HepG2 (cell line): Measurements from ENCODE around the gene AK4. TPM values are rescaled to one million over a fixed set of nuclear protein-coding genes. Genes with fewer than 3 reads are reported as not detected.

Experiments
- ARNTL ChIP-seq: sonication (generic); formaldehyde crosslinking; IDR thresholded peaks from 2 replicates; pipeline ENCODE4 v1.4.0; 2020; ENCODE audit warnings: mild to moderate bottlenecking, missing genetic modification reagents
- CREM ChIP-seq, 2 experiments: sonication (generic) in 1 of 2; formaldehyde crosslinking in 1 of 2; IDR thresholded peaks; 2 replicates each; pipeline versions ENCODE4 v1.4.0 to v1.6.1; 2016 to 2020; ENCODE audit warnings: antibody characterized with exemption in 1 of 2, mild to moderate bottlenecking in 1 of 2, missing genetic modification reagents in 1 of 2
- GATAD2A ChIP-seq: IDR thresholded peaks from 2 replicates; pipeline ENCODE4 v1.6.1; 2016
- HNF4G ChIP-seq, 2 experiments: sonication (generic) in 1 of 2; formaldehyde crosslinking in 1 of 2; IDR thresholded peaks; 2 replicates each; pipeline versions ENCODE4 v1.4.0 to v1.6.1; 2011 to 2020; ENCODE audit warnings: borderline replicate concordance in 2 of 2, low read depth in 2 of 2, mild to moderate bottlenecking in 2 of 2, low read length in 1 of 2, missing genetic modification reagents in 1 of 2, moderate library complexity in 1 of 2
- KAT8 ChIP-seq: IDR thresholded peaks from 2 replicates; pipeline ENCODE4 v1.6.1; 2016; ENCODE audit warnings: missing genetic modification reagents, missing compliant biosample characterization
- ONECUT2 ChIP-seq: sonication (generic); formaldehyde crosslinking; IDR thresholded peaks from 2 replicates; pipeline ENCODE4 v1.4.0; 2020; ENCODE audit warnings: missing genetic modification reagents
- PPARG ChIP-seq: conservative IDR thresholded peaks from 2 replicates; pipeline ENCODE4 v1.6.1; 2016; ENCODE audit warnings: missing biosample characterization, missing genetic modification reagents
- RARA ChIP-seq: IDR thresholded peaks from 2 replicates; pipeline ENCODE4 v1.6.1; 2016; ENCODE audit warnings: missing genetic modification reagents, missing compliant biosample characterization
- STAG1 ChIP-seq: sonication (generic); formaldehyde crosslinking; IDR thresholded peaks from 2 replicates; pipeline ENCODE4 v1.4.0; 2020; ENCODE audit warnings: missing genetic modification reagents
- ZNF101 ChIP-seq: sonication (generic); formaldehyde crosslinking; IDR thresholded peaks from 2 replicates; pipeline ENCODE4 v1.4.0; 2020; ENCODE audit warnings: mild to moderate bottlenecking, low read depth, missing genetic modification reagents, borderline replicate concordance
- ZNF12 ChIP-seq: sonication (generic); formaldehyde crosslinking; IDR thresholded peaks from 2 replicates; pipeline ENCODE4 v1.5.0; 2020; ENCODE audit warnings: missing genetic modification reagents
- ZNF3 ChIP-seq: IDR thresholded peaks from 2 replicates; pipeline ENCODE4 v1.7.0; 2017; ENCODE audit warnings: inconsistent platforms
- ZNF512 ChIP-seq: sonication (generic); formaldehyde crosslinking; IDR thresholded peaks from 2 replicates; pipeline ENCODE4 v1.4.0; 2020; ENCODE audit warnings: mild to moderate bottlenecking, missing genetic modification reagents
- ZNF550 ChIP-seq: sonication (generic); formaldehyde crosslinking; IDR thresholded peaks from 2 replicates; pipeline ENCODE4 v1.4.0; 2020; ENCODE audit warnings: mild to moderate bottlenecking, missing genetic modification reagents, borderline replicate concordance
- ZNF704 ChIP-seq: sonication (generic); formaldehyde crosslinking; IDR thresholded peaks from 2 replicates; pipeline ENCODE4 v1.8.1; 2023; ENCODE audit warnings: mild to moderate bottlenecking, inconsistent platforms, moderate library complexity, missing genetic modification reagents, borderline replicate concordance
- ZNF761 ChIP-seq: sonication (generic); formaldehyde crosslinking; conservative IDR thresholded peaks from 2 replicates; pipeline ENCODE4 v1.4.0; 2020; ENCODE audit warnings: mild to moderate bottlenecking, missing genetic modification reagents
- polyA plus RNA-seq, 8 experiments: library from polyadenylated mRNA; depleted of rRNA in 3 of 8; stranded (reverse) in 7 of 8; unstranded in 1 of 8; fragments of >200 nt; fragmentation: Illumina TruSeq in 4 of 8; extraction: Trizol in 4 of 8; gene quantifications; 2 replicates each; pipeline versions ENCODE4 v1.2.1 to v1.2.3, GENCODE V29; 2011 to 2016; ENCODE audit warnings: low read depth in 4 of 8, missing spikeins in 1 of 8, mixed read lengths in 1 of 8; ENCODE audit not compliant: insufficient read depth in 1 of 8
- total RNA-seq, 5 experiments: library from RNA; depleted of rRNA; stranded (reverse); fragments of >200 nt; fragmentation: Illumina TruSeq; extraction: Trizol; gene quantifications; 2 replicates each; pipeline ENCODE4 v1.2.3, GENCODE V29; 2016; ENCODE audit warnings: low read depth in 1 of 5
- TF ChIP-seq, protein P1 (sequence below): sonication (generic); formaldehyde crosslinking; IDR thresholded peaks from 2 replicates; pipeline ENCODE4 v1.4.0; 2020; ENCODE audit warnings: missing genetic modification reagents, mild to moderate bottlenecking, borderline replicate concordance
- TF ChIP-seq, protein P2 (sequence below): sonication (generic); formaldehyde crosslinking; IDR thresholded peaks from 2 replicates; pipeline ENCODE4 v1.5.0; 2020; ENCODE audit warnings: mild to moderate bottlenecking, missing genetic modification reagents
- TF ChIP-seq, protein P3 (sequence below): sonication (generic); formaldehyde crosslinking; IDR thresholded peaks from 2 replicates; pipeline ENCODE4 v1.8.1; 2023; ENCODE audit warnings: mild to moderate bottlenecking, missing genetic modification reagents

Gene AK4
- total and polyA plus RNA-seq, 2 of the 13 experiments (the other 11 are each of a cell fraction or from before 2014, with no cell fraction given) = 110 to 160 TPM

DNA sequence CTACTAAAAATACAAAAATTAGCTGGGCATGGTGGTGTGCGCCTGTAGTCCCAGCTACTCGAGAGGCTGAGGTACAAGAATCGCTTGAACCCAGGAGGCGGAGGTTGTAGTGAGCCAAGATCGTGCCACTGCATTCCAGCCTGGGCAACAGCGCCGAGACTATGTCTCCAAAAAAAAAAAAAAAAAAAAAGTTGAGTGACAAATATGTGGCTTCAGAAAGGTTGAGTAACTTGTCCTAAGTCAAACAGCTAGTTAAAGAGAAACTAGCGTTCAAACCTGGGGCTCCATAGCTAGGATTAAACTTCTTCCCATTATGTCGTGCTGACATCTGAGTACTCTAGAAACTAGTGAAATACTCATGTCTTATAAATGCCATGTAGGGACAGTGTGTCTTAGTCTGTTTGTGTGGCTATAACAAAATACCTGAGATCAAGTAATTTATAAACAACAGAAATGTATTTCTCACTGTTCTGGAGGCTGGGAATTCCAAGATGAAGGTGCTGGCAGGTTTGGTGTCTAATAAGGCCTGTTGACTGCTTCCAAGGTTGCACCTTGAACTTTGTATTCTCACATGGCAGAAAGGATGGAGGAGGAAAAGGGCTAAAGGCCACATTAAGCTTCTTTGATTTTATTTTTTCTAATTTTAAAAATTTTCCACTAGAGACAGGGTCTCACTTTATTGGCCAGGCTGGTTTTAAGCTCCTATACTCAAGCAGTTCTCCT is 12.0 kb downstream of the AK4 start (continued):
- TF ChIP-seq, protein P1, sequence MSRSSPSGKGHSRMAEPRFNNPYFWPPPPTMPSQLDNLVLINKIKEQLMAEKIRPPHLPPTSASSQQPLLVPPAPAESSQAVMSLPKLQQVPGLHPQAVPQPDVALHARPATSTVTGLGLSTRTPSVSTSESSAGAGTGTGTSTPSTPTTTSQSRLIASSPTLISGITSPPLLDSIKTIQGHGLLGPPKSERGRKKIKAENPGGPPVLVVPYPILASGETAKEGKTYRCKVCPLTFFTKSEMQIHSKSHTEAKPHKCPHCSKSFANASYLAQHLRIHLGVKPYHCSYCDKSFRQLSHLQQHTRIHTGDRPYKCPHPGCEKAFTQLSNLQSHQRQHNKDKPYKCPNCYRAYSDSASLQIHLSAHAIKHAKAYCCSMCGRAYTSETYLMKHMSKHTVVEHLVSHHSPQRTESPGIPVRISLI (CRISPR knock-in tag) = peak; percentile 93
- TF ChIP-seq ZNF550 (CRISPR knock-in tag) = no peak
- TF ChIP-seq, protein P2, sequence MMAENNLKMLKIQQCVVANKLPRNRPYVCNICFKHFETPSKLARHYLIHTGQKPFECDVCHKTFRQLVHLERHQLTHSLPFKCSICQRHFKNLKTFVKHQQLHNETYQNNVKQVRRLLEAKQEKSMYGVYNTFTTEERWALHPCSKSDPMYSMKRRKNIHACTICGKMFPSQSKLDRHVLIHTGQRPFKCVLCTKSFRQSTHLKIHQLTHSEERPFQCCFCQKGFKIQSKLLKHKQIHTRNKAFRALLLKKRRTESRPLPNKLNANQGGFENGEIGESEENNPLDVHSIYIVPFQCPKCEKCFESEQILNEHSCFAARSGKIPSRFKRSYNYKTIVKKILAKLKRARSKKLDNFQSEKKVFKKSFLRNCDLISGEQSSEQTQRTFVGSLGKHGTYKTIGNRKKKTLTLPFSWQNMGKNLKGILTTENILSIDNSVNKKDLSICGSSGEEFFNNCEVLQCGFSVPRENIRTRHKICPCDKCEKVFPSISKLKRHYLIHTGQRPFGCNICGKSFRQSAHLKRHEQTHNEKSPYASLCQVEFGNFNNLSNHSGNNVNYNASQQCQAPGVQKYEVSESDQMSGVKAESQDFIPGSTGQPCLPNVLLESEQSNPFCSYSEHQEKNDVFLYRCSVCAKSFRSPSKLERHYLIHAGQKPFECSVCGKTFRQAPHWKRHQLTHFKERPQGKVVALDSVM (CRISPR knock-in tag) = no peak
- TF ChIP-seq, protein P3, sequence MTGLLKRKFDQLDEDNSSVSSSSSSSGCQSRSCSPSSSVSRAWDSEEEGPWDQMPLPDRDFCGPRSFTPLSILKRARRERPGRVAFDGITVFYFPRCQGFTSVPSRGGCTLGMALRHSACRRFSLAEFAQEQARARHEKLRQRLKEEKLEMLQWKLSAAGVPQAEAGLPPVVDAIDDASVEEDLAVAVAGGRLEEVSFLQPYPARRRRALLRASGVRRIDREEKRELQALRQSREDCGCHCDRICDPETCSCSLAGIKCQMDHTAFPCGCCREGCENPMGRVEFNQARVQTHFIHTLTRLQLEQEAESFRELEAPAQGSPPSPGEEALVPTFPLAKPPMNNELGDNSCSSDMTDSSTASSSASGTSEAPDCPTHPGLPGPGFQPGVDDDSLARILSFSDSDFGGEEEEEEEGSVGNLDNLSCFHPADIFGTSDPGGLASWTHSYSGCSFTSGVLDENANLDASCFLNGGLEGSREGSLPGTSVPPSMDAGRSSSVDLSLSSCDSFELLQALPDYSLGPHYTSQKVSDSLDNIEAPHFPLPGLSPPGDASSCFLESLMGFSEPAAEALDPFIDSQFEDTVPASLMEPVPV (CRISPR knock-in tag) = no peak
- peak; percentile 60; the same call in 1 of the 2 replicates for TF ChIP-seq PPARG
- no peak for TF ChIP-seq ONECUT2 (CRISPR knock-in tag)
- no peak for TF ChIP-seq ZNF512 (CRISPR knock-in tag)
- TF ChIP-seq ARNTL (CRISPR knock-in tag) = no peak
- TF ChIP-seq ZNF761 (CRISPR knock-in tag) = 0 out of 2 replicates have a peak, but pooled peaks have one; percentile 20
- no peak for TF ChIP-seq ZNF101
- TF ChIP-seq CREM (IDR thresholded peaks at IDR 0.05) = no peak
- no peak for TF ChIP-seq CREM (CRISPR knock-in tag; IDR thresholded peaks at IDR 0.05)
- TF ChIP-seq ZNF12 = 0 out of 2 replicates have a peak, but pooled peaks have one; percentile 66
- TF ChIP-seq HNF4G (IDR thresholded peaks at IDR 0.05; ENCODE audit: borderline replicate concordance, low read depth, low read length) = peak; percentile 64; the same call in 1 of the 2 replicates
- TF ChIP-seq HNF4G (CRISPR knock-in tag; IDR thresholded peaks at IDR 0.05; ENCODE audit: borderline replicate concordance, low read depth) = peak; percentile 49; the same call in 1 of the 2 replicates
- peak; percentile 44; the same call in 1 of the 2 replicates for TF ChIP-seq GATAD2A (CRISPR knock-in tag)
- peak; percentile 25; the same call in 1 of the 2 replicates for TF ChIP-seq RARA (CRISPR knock-in tag)
- TF ChIP-seq ZNF704 (CRISPR knock-in tag) = no peak
- peak; percentile 77; the same call in 1 of the 2 replicates for TF ChIP-seq ZNF3 (CRISPR knock-in tag)
- TF ChIP-seq KAT8 = 0 out of 2 replicates have a peak, but pooled peaks have one; percentile 15
- TF ChIP-seq STAG1 (CRISPR knock-in tag) = 0 out of 2 replicates have a peak, but pooled peaks have one; percentile 3
